GM19397 (cell line): ENCODE results near the gene ZBTB20.
A peak's percentile ranks its signal among the peaks of the same experiment; 100 is the strongest.

ENCODE experiments used
- ATAC-seq: cut with Tn5 transposase; IDR thresholded peaks from one replicate; pipeline ENCODE4 v1.9.1; 2021; ENCODE audit warnings: mild to moderate bottlenecking, moderate library complexity; ENCODE audit not compliant: unreplicated experiment

ZBTB20 gene

GRCh38 chr3:114941626-114942309 is 205.3 kb downstream of the ZBTB20 start:
- no peak for ATAC-seq

- ATAC-seq, result no peak
Measured at GRCh38 chr3:114939920-114940319, 207.2 kb downstream of the ZBTB20 start.

- no peak for ATAC-seq
Measured at GRCh38 chr3:114933407-114933806, 213.7 kb downstream of the ZBTB20 start.

- ATAC-seq, result no peak
Measured at GRCh38 chr3:114929971-114930732, 216.9 kb downstream of the ZBTB20 start.

GRCh38 chr3:114928989-114929640 is 218.0 kb downstream of the ZBTB20 start:
- no peak for ATAC-seq

- ATAC-seq, result no peak
Measured at GRCh38 chr3:114904633-114905032, 242.5 kb downstream of the ZBTB20 start.

- no peak for ATAC-seq
Measured at GRCh38 chr3:114903213-114903612, 243.9 kb downstream of the ZBTB20 start.

GRCh38 chr3:114902691-114903101 is 244.4 kb downstream of the ZBTB20 start:
- ATAC-seq, result no peak

- ATAC-seq, result no peak
Measured at GRCh38 chr3:114900908-114901307, 246.2 kb downstream of the ZBTB20 start.

- no peak for ATAC-seq
Measured at GRCh38 chr3:114899186-114899931, 247.7 kb downstream of the ZBTB20 start.

GRCh38 chr3:114896978-114897377 is 250.1 kb downstream of the ZBTB20 start:
- ATAC-seq, result no peak

GRCh38 chr3:114893361-114893760 is 253.7 kb downstream of the ZBTB20 start:
- ATAC-seq, result no peak

GRCh38 chr3:114892880-114893279 is 254.2 kb downstream of the ZBTB20 start:
- ATAC-seq, result no peak

GRCh38 chr3:114892131-114892879 is 254.8 kb downstream of the ZBTB20 start:
- ATAC-seq, result no peak

- ATAC-seq, result no peak
Measured at GRCh38 chr3:114887806-114888205, 259.3 kb downstream of the ZBTB20 start.

GRCh38 chr3:114886905-114887304 is 260.2 kb downstream of the ZBTB20 start:
- no peak for ATAC-seq

- no peak for ATAC-seq
Measured at GRCh38 chr3:114884213-114884923, 262.7 kb downstream of the ZBTB20 start.

- ATAC-seq, result no peak
Measured at GRCh38 chr3:114880078-114880477, 267.0 kb downstream of the ZBTB20 start.

- ATAC-seq, result peak; percentile 62
Measured at GRCh38 chr3:114879059-114880031, 267.7 kb downstream of the ZBTB20 start.
